ENCODE data around the gene PDE4B.
"Not testable (repeated sequence)": the region's sequence is repeated elsewhere in the genome, so short reads cannot be mapped to it uniquely, and the experiment has no call there.

Gene PDE4B

DNA sequence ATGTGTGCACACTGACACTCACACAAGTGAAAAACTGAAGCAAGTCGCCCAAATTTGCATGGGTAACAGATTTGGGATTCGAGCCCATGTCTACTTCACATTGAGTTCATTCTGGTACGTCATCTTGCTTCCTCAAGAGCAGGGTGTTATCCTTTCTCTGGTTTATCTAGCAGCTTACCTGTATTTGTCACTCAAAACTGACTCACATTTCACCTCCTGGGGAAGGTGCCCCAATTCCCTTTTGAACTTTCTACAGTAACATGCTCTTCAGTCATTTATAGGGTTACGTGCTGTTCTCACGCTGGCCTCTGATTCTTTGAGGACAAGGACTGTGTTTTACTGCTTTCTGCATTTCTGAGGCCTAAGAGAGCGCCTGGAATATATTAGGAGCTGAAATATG, 162.8 kb downstream of the PDE4B start:
- Histone ChIP-seq H3K4me1 (ENCODE audit: control insufficient read depth, insufficient read depth, low read length) (peaks cover 6% of the 10 kb centered on the region), H3K4me2 (ENCODE audit: low read length) (no peak overlapping the region), H3K36me3 (ENCODE audit: insufficient read depth, low read length) (no peaks in the 10 kb centered on the region), H3K4me3 (ENCODE audit: low read length) (no peak overlapping the region), H3K27me3 (ENCODE audit: control insufficient read depth, insufficient read depth, low read length) (no peaks in the 10 kb centered on the region), H3K9me3 (replicated peaks; ENCODE audit: low read length) (no peaks in the 10 kb centered on the region), H3K9ac (ENCODE audit: low read depth, low read length) (no peak overlapping the region)

DNA sequence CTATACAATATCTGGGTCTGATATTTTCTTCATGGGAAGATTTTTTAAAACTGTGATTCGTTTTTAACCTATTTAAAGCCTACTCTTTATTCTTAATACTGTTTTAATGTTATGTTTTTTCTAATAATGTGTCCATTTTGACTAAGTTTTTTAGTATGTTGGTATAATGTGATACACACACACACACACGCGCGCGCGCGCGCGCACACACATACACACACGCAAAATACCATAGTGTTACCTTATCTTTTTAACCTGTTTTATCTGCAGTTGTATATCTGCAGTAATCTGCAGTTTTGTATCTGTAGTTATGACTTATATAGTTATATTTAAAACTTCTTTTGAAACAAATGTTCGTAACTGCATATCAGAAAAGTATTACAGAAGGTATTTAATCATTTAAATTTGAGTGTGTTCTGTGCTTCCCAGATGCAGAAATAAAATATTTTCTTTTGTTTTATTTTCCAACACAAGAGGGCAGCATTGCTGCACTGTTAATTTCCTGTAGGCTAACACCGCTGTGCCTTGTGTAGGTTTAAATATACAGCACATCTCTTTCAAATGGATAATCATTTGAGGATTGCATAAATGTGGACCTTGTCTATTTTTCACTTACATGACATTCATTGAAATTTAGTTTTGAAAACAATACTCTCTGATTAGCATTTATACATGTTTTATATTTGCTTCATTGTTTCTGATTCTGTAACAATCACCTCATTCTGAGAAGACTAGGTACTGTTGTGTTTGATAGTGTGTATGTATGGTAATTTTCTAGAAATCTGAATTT, 166.1 kb downstream of the PDE4B start:
- H3K36me3 ChIP-seq (ENCODE audit: insufficient read depth, low read length): no peaks in the 10 kb centered on the region
- no peak overlapping the region for H3K9ac ChIP-seq (ENCODE audit: low read depth, low read length)
- no peaks in the 10 kb centered on the region for H3K4me1 ChIP-seq (ENCODE audit: control insufficient read depth, insufficient read depth, low read length)

GRCh38 chr1:65959896-65960567, 167.3 kb downstream of the PDE4B start:
- no peaks in the 10 kb centered on the region for H3K4me1 ChIP-seq (ENCODE audit: control insufficient read depth, insufficient read depth, low read length)
- no peak overlapping the region for H3K9ac ChIP-seq (ENCODE audit: low read depth, low read length)
- no peak overlapping the region for H3K4me2 ChIP-seq (ENCODE audit: low read length)
- H3K4me3 ChIP-seq (ENCODE audit: low read length): no peak overlapping the region
- H3K9me3 ChIP-seq (replicated peaks; ENCODE audit: low read length): no peaks in the 10 kb centered on the region
- H3K27me3 ChIP-seq (ENCODE audit: control insufficient read depth, insufficient read depth, low read length): no peaks in the 10 kb centered on the region
- no peaks in the 10 kb centered on the region for H3K36me3 ChIP-seq (ENCODE audit: insufficient read depth, low read length)

More for the DNA sequence above, 166.1 kb downstream of the PDE4B start:
- H3K27me3 ChIP-seq (ENCODE audit: control insufficient read depth, insufficient read depth, low read length): no peaks in the 10 kb centered on the region
- H3K4me3 ChIP-seq (ENCODE audit: low read length): no peak overlapping the region
- H3K9me3 ChIP-seq (replicated peaks; ENCODE audit: low read length): no peaks in the 10 kb centered on the region
- no peak overlapping the region for H3K4me2 ChIP-seq (ENCODE audit: low read length)

DNA sequence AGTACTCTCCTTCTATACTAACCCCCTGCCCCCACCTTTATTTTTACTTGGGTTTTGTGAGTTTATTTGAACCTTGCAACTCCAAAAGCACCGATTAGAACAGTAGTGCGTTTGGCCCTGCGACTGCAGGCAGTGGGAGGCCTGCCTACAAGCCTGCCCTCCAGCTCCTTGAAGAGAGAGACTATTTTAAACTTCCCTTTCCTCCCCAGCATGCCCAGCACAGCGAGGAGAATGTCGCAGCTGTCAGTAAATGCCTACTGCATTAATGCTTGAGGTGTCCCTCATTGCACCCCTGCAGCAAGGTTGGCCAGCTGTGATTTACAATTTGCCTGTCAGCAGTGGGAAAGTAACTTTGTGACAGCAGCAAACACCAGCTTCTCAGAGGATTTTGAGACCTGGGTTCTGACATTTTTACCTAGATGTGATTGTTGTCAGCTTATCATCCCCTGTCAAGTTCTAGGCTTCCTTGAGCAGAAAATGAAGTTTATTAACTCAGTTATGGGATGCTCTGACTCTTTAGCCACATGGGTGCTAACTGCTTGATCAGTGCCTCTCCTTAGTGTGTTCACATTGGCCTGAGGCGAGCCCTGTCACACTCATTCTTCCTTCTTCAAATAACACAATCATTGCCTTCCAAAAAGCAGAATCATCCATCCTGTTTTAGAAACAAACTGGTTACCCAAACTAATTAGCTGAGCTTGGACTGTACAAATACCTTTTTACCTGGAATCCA, 170.6 kb downstream of the PDE4B start:
- H3K9me3 ChIP-seq (replicated peaks; ENCODE audit: low read length): no peaks in the 10 kb centered on the region
- H3K4me2 ChIP-seq (ENCODE audit: low read length): no peak overlapping the region
- no peak overlapping the region for H3K9ac ChIP-seq (ENCODE audit: low read depth, low read length)
- no peak overlapping the region for H3K4me3 ChIP-seq (ENCODE audit: low read length)
- no peaks in the 10 kb centered on the region for H3K27me3 ChIP-seq (ENCODE audit: control insufficient read depth, insufficient read depth, low read length)
- H3K36me3 ChIP-seq (ENCODE audit: insufficient read depth, low read length): no peaks in the 10 kb centered on the region
- H3K4me1 ChIP-seq (ENCODE audit: control insufficient read depth, insufficient read depth, low read length): no peaks in the 10 kb centered on the region

- H3K4me1 ChIP-seq (ENCODE audit: control insufficient read depth, insufficient read depth, low read length): no peaks in the 10 kb centered on the region
- H3K9ac ChIP-seq (ENCODE audit: low read depth, low read length): no peak overlapping the region
- no peaks in the 10 kb centered on the region for H3K9me3 ChIP-seq (replicated peaks; ENCODE audit: low read length)
- H3K4me3 ChIP-seq (ENCODE audit: low read length): no peak overlapping the region
- H3K4me2 ChIP-seq (ENCODE audit: low read length): no peak overlapping the region
- H3K27me3 ChIP-seq (ENCODE audit: control insufficient read depth, insufficient read depth, low read length): no peaks in the 10 kb centered on the region
- H3K36me3 ChIP-seq (ENCODE audit: insufficient read depth, low read length): no peaks in the 10 kb centered on the region
Observed at GRCh38 chr1:65964123-65964522, 171.4 kb downstream of the PDE4B start.

DNA sequence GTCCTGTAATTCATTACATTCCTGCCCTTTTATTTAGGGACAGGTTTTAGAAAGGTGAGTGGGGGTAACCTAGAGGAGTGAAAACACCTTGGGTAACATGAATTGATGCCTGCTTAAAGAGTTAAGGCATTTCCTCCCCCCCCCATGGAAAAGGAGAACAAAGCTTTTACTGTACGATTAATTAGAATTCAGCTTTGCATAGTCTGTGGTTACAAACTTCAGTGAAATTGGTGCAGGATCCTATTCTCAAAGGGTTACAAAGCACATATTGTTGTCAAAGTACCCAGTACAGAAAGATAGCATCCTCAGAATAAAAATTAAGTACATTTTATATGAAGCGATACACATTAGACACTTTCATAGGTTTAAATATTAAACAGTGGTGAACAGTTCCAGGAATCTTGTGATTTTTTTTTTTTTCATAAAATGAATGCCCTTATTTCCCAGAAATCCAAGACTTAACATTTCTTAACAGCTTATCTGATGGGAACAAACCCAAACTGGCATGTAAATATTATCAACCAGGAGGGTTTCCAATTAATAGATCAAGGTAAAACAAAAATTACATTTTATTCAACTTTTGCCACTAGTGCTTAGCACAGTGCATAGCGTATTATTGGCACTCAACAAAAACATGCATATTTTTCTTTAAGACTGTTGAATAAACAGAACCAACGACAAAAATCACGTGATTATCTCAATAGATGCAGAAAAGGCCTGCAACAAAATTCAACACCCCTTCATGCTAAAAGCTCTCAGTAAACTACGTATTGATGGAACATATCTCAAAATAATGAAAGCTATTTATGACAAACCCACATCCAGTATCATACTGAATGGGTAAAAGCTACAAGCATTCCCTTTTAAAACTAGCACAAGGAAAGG, 172.7 kb downstream of the PDE4B start:
- H3K4me1 ChIP-seq (ENCODE audit: control insufficient read depth, insufficient read depth, low read length): no peaks in the 10 kb centered on the region

DNA sequence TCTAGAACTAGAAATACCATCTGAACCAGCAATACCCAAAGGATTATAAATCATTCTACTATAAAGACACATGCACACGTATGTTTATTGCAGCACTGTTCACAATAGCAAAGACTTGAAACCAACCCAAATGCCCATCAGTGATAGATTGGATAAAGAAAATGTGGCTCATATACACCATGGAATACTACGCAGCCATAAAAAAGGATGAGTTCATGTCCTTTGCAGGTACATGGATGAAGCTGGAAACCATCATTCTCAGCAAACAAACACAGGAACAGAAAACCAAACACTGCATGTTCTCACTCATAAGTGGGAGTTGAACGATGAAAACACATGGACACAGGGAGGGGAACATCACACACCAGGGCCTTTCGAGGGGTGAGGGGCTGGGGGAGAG, 174.8 kb downstream of the PDE4B start:
- H3K9ac ChIP-seq (ENCODE audit: low read depth, low read length); H3K9me3 ChIP-seq (replicated peaks; ENCODE audit: low read length); H3K36me3 ChIP-seq (ENCODE audit: insufficient read depth, low read length); H3K4me2 ChIP-seq (ENCODE audit: low read length); H3K27me3 ChIP-seq (ENCODE audit: control insufficient read depth, insufficient read depth, low read length); H3K4me3 ChIP-seq (ENCODE audit: low read length); H3K4me1 ChIP-seq (ENCODE audit: control insufficient read depth, insufficient read depth, low read length): not testable (repeated sequence)

More for the DNA sequence above, 172.7 kb downstream of the PDE4B start:
- no peaks in the 10 kb centered on the region for H3K9me3 ChIP-seq (replicated peaks; ENCODE audit: low read length)
- H3K9ac ChIP-seq (ENCODE audit: low read depth, low read length): no peak overlapping the region
- no peak overlapping the region for H3K4me3 ChIP-seq (ENCODE audit: low read length)
- H3K27me3 ChIP-seq (ENCODE audit: control insufficient read depth, insufficient read depth, low read length): no peaks in the 10 kb centered on the region
- H3K4me2 ChIP-seq (ENCODE audit: low read length): no peak overlapping the region
- no peaks in the 10 kb centered on the region for H3K36me3 ChIP-seq (ENCODE audit: insufficient read depth, low read length)

DNA sequence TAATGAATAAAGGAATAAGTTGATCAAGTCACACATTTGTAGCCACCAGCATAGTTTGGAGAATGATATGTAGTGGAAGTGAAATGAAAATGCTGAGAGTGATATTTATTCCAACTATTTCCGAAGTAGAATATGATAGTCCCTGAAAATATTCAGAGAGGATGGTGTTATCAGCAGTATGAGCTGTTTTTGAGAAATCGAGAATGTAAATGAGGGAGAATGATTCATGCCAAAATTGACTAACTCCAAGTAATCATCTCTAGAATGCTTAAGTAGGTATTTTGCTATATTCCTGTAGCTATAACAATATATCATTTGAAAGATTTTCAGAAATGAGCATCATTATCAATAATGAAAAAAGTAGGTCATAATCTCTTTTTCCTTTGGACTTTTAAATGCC, 178.9 kb downstream of the PDE4B start:
- H3K27me3 ChIP-seq (ENCODE audit: control insufficient read depth, insufficient read depth, low read length): no peaks in the 10 kb centered on the region
- no peaks in the 10 kb centered on the region for H3K4me1 ChIP-seq (ENCODE audit: control insufficient read depth, insufficient read depth, low read length)
- no peaks in the 10 kb centered on the region for H3K36me3 ChIP-seq (ENCODE audit: insufficient read depth, low read length)
- no peak overlapping the region for H3K4me3 ChIP-seq (ENCODE audit: low read length)
- H3K9me3 ChIP-seq (replicated peaks; ENCODE audit: low read length): peaks cover 6% of the 10 kb centered on the region
- no peak overlapping the region for H3K4me2 ChIP-seq (ENCODE audit: low read length)
- no peak overlapping the region for H3K9ac ChIP-seq (ENCODE audit: low read depth, low read length)

DNA sequence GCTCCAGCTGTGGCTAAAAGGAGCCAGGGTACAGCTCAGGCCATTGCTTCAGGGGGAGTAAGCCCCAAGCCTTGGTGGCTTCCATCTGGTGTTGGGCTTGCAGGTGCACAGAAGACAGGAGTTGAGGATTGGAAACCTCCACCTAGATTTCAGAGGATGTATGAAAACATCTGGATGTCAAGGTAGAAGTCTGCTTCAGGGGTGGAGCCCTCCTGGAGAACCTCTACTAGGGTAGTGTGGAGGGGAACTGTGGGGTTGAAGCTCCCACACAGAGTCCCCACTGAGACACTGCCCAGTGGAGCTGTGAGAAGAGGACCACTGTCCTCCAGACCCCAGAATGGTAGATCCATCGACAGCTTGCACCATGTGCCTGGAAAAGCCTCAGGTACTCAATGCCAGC, 183.0 kb downstream of the PDE4B start:
- H3K36me3 ChIP-seq (ENCODE audit: insufficient read depth, low read length): no peaks in the 10 kb centered on the region

DNA sequence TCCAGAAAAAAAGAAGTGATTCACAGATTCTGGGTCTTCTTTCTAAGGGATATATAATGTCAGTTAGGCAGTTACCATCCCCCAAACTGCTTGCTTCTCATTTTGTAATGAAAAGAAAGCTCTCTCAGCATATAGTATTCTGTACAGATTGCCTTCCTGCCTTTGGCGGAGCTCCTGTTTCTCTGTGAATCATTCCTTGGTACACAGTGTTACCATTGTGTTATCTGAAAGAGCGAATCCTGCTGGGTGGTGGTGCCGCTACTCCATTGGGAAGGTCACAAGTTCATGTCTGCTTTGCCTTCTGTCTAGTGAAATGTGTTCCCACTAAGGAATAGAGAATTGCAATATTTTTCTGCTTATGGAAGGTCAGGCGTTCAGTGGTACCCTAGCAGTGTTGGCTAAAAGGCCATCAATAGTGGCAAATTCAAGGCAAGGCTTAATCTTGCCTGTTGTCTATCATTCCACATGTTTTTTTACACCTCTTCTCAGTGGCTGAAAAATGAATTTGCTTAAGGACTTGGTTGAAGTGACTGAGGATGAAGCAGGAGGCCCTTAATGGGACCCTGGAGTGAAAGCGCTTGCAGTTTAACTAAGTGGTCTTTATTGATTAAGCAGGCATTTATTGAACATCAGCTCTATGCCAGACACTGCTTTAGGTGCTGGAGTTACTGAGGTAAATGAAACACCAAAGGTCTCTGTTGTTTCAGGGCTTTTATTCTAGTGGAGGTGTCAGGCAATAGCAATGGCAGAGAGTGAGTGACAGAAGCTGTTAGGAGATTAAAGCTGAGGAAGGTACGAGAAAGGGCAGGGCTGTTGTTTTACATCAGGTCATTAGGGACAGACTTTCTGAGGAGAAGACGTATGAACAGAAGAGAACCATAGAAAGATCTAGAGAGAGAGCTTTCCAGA, 186.7 kb downstream of the PDE4B start:
- H3K4me3 ChIP-seq (ENCODE audit: low read length): no peak overlapping the region
- H3K4me1 ChIP-seq (ENCODE audit: control insufficient read depth, insufficient read depth, low read length): peaks cover 5% of the 10 kb centered on the region
- no peak overlapping the region for H3K9ac ChIP-seq (ENCODE audit: low read depth, low read length)
- peak overlapping the region; percentile 4 for H3K4me2 ChIP-seq (ENCODE audit: low read length)
- no peaks in the 10 kb centered on the region for H3K27me3 ChIP-seq (ENCODE audit: control insufficient read depth, insufficient read depth, low read length)
- peaks cover 6% of the 10 kb centered on the region for H3K9me3 ChIP-seq (replicated peaks; ENCODE audit: low read length)
- no peaks in the 10 kb centered on the region for H3K36me3 ChIP-seq (ENCODE audit: insufficient read depth, low read length)

More for the DNA sequence above, 183.0 kb downstream of the PDE4B start:
- Histone ChIP-seq H3K4me3 (ENCODE audit: low read length) (no peak overlapping the region), H3K4me1 (ENCODE audit: control insufficient read depth, insufficient read depth, low read length) (peaks cover 5% of the 10 kb centered on the region), H3K9me3 (replicated peaks; ENCODE audit: low read length) (peaks cover 6% of the 10 kb centered on the region), H3K9ac (ENCODE audit: low read depth, low read length) (no peak overlapping the region), H3K27me3 (ENCODE audit: control insufficient read depth, insufficient read depth, low read length) (no peaks in the 10 kb centered on the region), H3K4me2 (ENCODE audit: low read length) (no peak overlapping the region)
